NCI-H2029 (cell line): Measurements from ENCODE around the gene MKNK2.
"Not testable (repeated sequence)": the region's sequence is repeated elsewhere in the genome, so short reads cannot be mapped to it uniquely, and the experiment has no call there.

Experiments used
- DNase-seq: peaks from one replicate; lab custom pipeline; 2025; lab: John Stamatoyannopoulos, UW

MKNK2 gene

GRCh38 chr19:1991018-1991913 lies 59.8 kb downstream of the MKNK2 start:
- no peak for DNase-seq

GRCh38 chr19:1990230-1991017 lies 60.6 kb downstream of the MKNK2 start:
- DNase-seq, result no peak

GRCh38 chr19:1989513-1990229 lies 61.4 kb downstream of the MKNK2 start:
- no peak for DNase-seq

GRCh38 chr19:1988464-1988863 lies 62.6 kb downstream of the MKNK2 start:
- not testable (repeated sequence) for DNase-seq
